ENCODE data around the gene ABCC2.

GRCh38 chr10:99883523-99883922, 101.1 kb downstream of the ABCC2 start:
- no peak for TF ChIP-seq CTCF (IDR thresholded peaks at IDR 0.05)
- TF ChIP-seq POLR2A (IDR thresholded peaks at IDR 0.05), result no peak
